ENCODE measurements around the gene GHITM.

Gene GHITM

GRCh38 chr10:84195044-84195830 lies 55.9 kb downstream of the GHITM start:
- ChIA-PET POLR2A (no interaction called here), CTCF (interaction anchor here (1.3 to 5.2 kb wide), 4 partner anchors 9 to 46 kb away, joined by 3 to 25 read pairs (median 4); no protein-coding TSS in a partner anchor)
- DNase-seq (ENCODE audit: extremely low spot score): no peak
- TF ChIP-seq CTCF (IDR thresholded peaks at IDR 0.05; ENCODE audit: control extremely low read depth, extremely low read depth, low read depth, missing control alignments): no peak

GRCh38 chr10:84196083-84196482 lies 56.8 kb downstream of the GHITM start:
- TF ChIP-seq CTCF (IDR thresholded peaks at IDR 0.05; ENCODE audit: control extremely low read depth, extremely low read depth, low read depth, missing control alignments): no peak
- CTCF ChIA-PET: interaction anchor here (1.6 to 2.5 kb wide), 2 partner anchors 9 to 48 kb away, joined by 6 to 10 read pairs; no protein-coding TSS in a partner anchor
- POLR2A ChIA-PET: no interaction called here
- no peak for DNase-seq (ENCODE audit: extremely low spot score)

- CTCF ChIA-PET: interaction anchor here (1.1 to 2.5 kb wide), 4 partner anchors 9 to 57 kb away, joined by 3 to 10 read pairs (median 4); no protein-coding TSS in a partner anchor
Measured at GRCh38 chr10:84196941-84197340, 57.6 kb downstream of the GHITM start.

GRCh38 chr10:84197643-84198042 lies 58.3 kb downstream of the GHITM start:
- TF ChIP-seq CTCF (IDR thresholded peaks at IDR 0.05; ENCODE audit: control extremely low read depth, extremely low read depth, low read depth, missing control alignments): no peak
- no peak for DNase-seq (ENCODE audit: extremely low spot score)
- POLR2A ChIA-PET: no interaction called here
- CTCF ChIA-PET: interaction anchor here (1.1 to 2.5 kb wide), 5 partner anchors 8 to 56 kb away, joined by 3 to 10 read pairs (median 3); no protein-coding TSS in a partner anchor

More at GRCh38 chr10:84196941-84197340, 57.6 kb downstream of the GHITM start:
- TF ChIP-seq CTCF (IDR thresholded peaks at IDR 0.05; ENCODE audit: control extremely low read depth, extremely low read depth, low read depth, missing control alignments): no peak
- no peak for DNase-seq (ENCODE audit: extremely low spot score)
- POLR2A ChIA-PET: no interaction called here

- TF ChIP-seq CTCF (IDR thresholded peaks at IDR 0.05; ENCODE audit: control extremely low read depth, extremely low read depth, low read depth, missing control alignments): no peak
- ChIA-PET CTCF (interaction anchor here (1.1 to 2.5 kb wide), 5 partner anchors 8 to 56 kb away, joined by 3 to 10 read pairs (median 3); no protein-coding TSS in a partner anchor), POLR2A (no interaction called here)
- DNase-seq (ENCODE audit: extremely low spot score): no peak
Measured at GRCh38 chr10:84198206-84198915, 59.1 kb downstream of the GHITM start.

- no peak for DNase-seq (ENCODE audit: extremely low spot score)
- no peak for TF ChIP-seq CTCF (IDR thresholded peaks at IDR 0.05; ENCODE audit: control extremely low read depth, extremely low read depth, low read depth, missing control alignments)
- POLR2A ChIA-PET: no interaction called here
- CTCF ChIA-PET: interaction anchor here (1.0 to 10.1 kb wide), 4 partner anchors 9 to 59 kb away, joined by 4 to 78 read pairs (median 44); partner anchors contain the start of gene GHITM
Measured at GRCh38 chr10:84200537-84201243, 61.4 kb downstream of the GHITM start.

Measured in GM10248 (cell line).